ENCODE results near the gene WDR18.

WDR18 gene

GRCh38 chr19:966485-967088, 17.6 kb upstream of the WDR18 start:
- TF ChIP-seq GATA2 (IDR thresholded peaks at IDR 0.05; ENCODE audit: low read depth, low read length) (no peak), GATA3 (IDR thresholded peaks at IDR 0.05; ENCODE audit: low read depth, low read length) (no peak)

DNA sequence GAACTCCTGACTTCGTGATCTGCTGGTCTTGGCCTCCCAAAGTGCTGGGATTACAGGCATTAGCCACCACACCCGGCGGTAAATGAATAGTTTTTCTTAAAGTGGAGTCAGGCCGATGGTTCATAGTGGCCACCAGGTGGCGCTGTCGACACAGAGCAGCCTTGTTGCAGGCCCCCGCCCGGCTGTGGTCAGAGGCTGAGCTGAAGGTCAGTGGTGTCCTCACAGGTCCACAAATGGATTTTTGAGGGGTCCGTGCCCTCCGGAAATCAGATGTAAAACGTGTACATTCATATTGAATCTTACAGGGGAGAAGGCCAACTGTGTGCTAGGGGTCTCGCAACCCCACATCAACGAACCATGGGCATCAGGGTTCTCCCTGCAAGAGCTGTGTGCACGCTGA, 13.4 kb upstream of the WDR18 start:
- TF ChIP-seq GATA3 (IDR thresholded peaks at IDR 0.05; ENCODE audit: low read depth, low read length) (no peak), GATA2 (IDR thresholded peaks at IDR 0.05; ENCODE audit: low read depth, low read length) (no peak)

- TF ChIP-seq GATA3 (IDR thresholded peaks at IDR 0.05; ENCODE audit: low read depth, low read length), result no peak
- no peak for TF ChIP-seq GATA2 (IDR thresholded peaks at IDR 0.05; ENCODE audit: low read depth, low read length)
These were observed 12.3 kb upstream of the WDR18 start for GRCh38 chr19:971795-972194.

DNA sequence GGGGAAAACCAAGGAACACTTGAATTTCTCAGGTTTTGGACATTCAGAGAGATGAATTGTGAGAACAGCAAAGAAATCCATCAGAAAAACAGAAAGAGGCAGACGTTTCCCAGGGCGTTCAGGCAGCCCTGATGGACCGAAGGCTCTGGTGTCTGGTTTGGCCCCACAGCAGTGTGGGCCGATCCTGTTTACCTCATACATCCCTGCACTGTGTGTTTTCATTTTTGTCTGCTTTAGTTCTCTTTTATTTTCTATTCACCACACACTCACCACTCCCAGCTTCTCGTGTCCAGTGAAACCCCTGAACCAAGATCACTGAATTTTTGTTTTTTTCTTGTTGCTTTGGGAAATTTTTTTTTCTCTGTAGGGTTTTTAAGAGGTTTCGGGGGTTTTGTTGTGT, 11.9 kb upstream of the WDR18 start:
- no peak for TF ChIP-seq GATA2 (IDR thresholded peaks at IDR 0.05; ENCODE audit: low read depth, low read length)
- no peak for TF ChIP-seq GATA3 (IDR thresholded peaks at IDR 0.05; ENCODE audit: low read depth, low read length)

GRCh38 chr19:973726-974563, 10.2 kb upstream of the WDR18 start:
- TF ChIP-seq GATA2 (IDR thresholded peaks at IDR 0.05; ENCODE audit: low read depth, low read length) (no peak), GATA3 (IDR thresholded peaks at IDR 0.05; ENCODE audit: low read depth, low read length) (no peak)

DNA sequence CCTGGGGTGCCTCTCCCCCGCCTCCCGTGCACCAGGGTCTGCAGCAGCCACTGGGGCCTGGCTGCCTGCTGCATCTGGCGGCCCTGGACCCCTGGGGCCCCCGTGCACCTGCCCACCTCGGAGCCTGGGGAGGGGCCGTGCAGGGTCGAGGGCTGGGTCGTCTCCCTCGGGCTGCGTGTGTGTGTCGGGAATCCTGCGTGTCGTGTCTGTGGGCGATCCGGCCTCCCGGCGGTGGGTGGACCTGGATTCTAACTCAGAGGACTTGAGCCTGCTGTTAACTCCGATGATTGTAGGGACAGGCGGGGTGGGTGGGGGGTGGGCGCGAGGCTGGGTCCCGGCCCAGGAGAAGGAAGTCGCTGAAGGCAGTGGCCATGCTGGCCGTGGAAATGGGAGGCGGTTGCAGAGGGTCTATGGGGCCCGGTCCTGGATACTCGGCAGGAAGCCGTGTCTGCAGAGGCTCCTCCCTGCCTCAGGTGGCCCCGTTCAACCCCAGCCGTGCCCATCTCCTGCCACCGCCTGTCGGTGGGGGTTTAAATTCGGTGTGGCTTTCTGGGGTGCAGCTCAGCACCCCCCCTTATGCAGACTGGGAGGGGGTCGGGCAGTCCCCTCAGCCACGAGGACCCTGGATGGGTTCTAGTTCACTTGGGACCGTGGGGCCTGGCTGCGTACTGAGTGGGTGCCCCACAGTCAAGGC, 9.4 kb upstream of the WDR18 start:
- no peak for TF ChIP-seq GATA3 (IDR thresholded peaks at IDR 0.05; ENCODE audit: low read depth, low read length)
- TF ChIP-seq GATA2 (IDR thresholded peaks at IDR 0.05; ENCODE audit: low read depth, low read length), result no peak

- no peak for TF ChIP-seq GATA2 (IDR thresholded peaks at IDR 0.05; ENCODE audit: low read depth, low read length)
- TF ChIP-seq GATA3 (IDR thresholded peaks at IDR 0.05; ENCODE audit: low read depth, low read length), result no peak
These were observed 7.7 kb upstream of the WDR18 start for GRCh38 chr19:976476-976875.

DNA sequence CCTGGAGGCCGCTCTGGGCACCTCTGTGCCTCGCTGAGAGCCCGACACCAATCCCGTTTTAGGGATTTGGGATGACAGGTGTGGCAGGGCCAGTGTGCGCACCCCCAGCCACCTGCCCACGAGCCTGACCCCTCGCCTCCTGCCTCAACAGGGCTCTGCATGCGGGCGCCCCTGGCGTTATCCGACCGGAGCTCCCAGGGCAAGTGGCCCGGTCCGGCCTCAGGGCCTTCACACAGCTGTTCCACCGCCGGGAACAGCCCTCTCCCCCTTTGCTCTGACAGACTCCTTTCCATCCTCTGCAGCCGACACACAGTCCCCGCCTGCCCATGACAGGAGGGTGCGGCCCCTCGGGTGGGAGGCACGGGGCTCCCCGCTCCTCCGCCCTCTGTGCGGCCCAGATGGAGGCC, 7.1 kb upstream of the WDR18 start:
- no peak for TF ChIP-seq GATA3 (IDR thresholded peaks at IDR 0.05; ENCODE audit: low read depth, low read length)
- TF ChIP-seq GATA2 (IDR thresholded peaks at IDR 0.05; ENCODE audit: low read depth, low read length), result no peak

- TF ChIP-seq GATA3 (IDR thresholded peaks at IDR 0.05; ENCODE audit: low read depth, low read length) (no peak), GATA2 (IDR thresholded peaks at IDR 0.05; ENCODE audit: low read depth, low read length) (no peak)
These were observed 4.8 kb upstream of the WDR18 start for GRCh38 chr19:979318-979741.

- TF ChIP-seq GATA2 (IDR thresholded peaks at IDR 0.05; ENCODE audit: low read depth, low read length), result no peak
- TF ChIP-seq GATA3 (IDR thresholded peaks at IDR 0.05; ENCODE audit: low read depth, low read length), result no peak
These were observed 3.8 kb upstream of the WDR18 start for GRCh38 chr19:980133-980998.

GRCh38 chr19:982567-983170, 1.5 kb upstream of the WDR18 start:
- TF ChIP-seq GATA2 (IDR thresholded peaks at IDR 0.05; ENCODE audit: low read depth, low read length) (no peak), GATA3 (IDR thresholded peaks at IDR 0.05; ENCODE audit: low read depth, low read length) (no peak)

GRCh38 chr19:986083-986482, 1.9 kb downstream of the WDR18 start:
- TF ChIP-seq GATA3 (IDR thresholded peaks at IDR 0.05; ENCODE audit: low read depth, low read length), result no peak
- TF ChIP-seq GATA2 (IDR thresholded peaks at IDR 0.05; ENCODE audit: low read depth, low read length), result no peak

DNA sequence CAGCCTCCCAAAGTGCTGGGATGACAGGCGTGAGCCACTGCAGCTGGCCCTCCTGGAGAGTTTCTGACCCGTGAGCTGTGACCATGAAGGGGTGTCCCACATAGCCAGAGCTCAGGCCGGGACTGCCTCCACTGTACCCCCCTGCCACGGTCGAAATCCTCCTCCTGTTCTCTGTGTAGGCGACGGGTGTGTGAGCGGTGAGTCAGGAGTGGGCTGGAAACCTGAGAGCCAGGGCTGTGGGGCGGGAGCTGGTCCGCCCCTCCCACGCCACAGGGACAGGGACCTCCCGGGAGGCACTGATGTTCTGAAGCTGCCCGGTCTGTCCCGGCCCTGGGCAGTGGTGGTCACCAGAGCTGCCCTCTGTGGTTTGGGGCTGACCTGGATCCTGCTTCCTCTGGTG, 3.9 kb downstream of the WDR18 start:
- TF ChIP-seq GATA3 (IDR thresholded peaks at IDR 0.05; ENCODE audit: low read depth, low read length), result no peak
- TF ChIP-seq GATA2 (IDR thresholded peaks at IDR 0.05; ENCODE audit: low read depth, low read length), result no peak

All from SH-SY5Y (cell line).